Measurements from ENCODE around the gene ADAMTS7.

The ADAMTS7 gene

DNA sequence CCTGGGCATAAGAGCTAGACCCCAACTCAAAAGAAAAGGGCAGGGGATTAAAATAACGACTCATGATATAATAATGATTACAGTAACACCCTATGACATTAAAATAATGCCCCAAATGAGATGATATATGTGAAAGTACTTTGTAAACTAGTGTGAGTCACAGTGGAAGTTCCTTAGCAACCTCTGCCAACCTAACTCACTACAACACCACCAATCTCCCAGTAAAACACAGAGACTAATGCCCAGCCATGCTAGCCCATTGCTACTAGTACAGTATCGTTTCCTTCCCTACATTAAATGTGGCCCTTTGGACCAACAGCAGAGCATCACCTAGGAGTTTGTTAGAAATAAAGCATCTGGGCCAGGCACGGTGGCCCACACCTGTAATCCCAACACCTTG lies 11.2 kb upstream of the ADAMTS7 start (continued):
- TF ChIP-seq, protein P1, sequence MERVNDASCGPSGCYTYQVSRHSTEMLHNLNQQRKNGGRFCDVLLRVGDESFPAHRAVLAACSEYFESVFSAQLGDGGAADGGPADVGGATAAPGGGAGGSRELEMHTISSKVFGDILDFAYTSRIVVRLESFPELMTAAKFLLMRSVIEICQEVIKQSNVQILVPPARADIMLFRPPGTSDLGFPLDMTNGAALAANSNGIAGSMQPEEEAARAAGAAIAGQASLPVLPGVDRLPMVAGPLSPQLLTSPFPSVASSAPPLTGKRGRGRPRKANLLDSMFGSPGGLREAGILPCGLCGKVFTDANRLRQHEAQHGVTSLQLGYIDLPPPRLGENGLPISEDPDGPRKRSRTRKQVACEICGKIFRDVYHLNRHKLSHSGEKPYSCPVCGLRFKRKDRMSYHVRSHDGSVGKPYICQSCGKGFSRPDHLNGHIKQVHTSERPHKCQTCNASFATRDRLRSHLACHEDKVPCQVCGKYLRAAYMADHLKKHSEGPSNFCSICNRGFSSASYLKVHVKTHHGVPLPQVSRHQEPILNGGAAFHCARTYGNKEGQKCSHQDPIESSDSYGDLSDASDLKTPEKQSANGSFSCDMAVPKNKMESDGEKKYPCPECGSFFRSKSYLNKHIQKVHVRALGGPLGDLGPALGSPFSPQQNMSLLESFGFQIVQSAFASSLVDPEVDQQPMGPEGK (CRISPR knock-in tag; IDR thresholded peaks at IDR 0.05; ENCODE audit: borderline replicate concordance) = no peak

DNA sequence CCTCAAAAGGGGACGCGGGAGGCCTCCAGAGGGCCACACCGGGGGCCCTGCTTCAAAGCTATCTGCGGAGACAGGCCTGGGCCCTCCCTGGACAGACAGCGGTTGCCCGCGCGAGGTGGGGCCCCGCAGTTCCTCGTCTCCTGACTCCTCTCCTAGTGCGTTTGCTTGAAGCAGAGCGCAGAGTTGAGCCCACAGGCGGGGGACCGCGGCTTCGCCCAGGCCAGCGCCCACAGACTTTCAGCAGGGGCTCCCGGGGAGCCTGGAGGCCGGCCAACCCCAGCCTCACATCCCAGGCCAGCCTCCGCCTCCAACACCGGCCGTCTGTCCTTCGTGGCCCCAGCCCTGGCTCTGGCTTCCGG lies 540 bp upstream of the ADAMTS7 start:
- peak; percentile 6; the same call in 2 of the 3 replicates for ATAC-seq
- no peak for TF ChIP-seq ARNTL (CRISPR knock-in tag; IDR thresholded peaks at IDR 0.05; ENCODE audit: borderline replicate concordance, low read depth)
- no peak for TF ChIP-seq ESRRG (CRISPR knock-in tag; IDR thresholded peaks at IDR 0.05)
- TF ChIP-seq ZNF8 (CRISPR knock-in tag; IDR thresholded peaks at IDR 0.05) = no peak
- no peak for TF ChIP-seq ZNF565 (CRISPR knock-in tag; conservative IDR thresholded peaks at IDR 0.05; ENCODE audit: low read depth)
- TF ChIP-seq GLIS3 (CRISPR knock-in tag; IDR thresholded peaks at IDR 0.05) = no peak
- TF ChIP-seq, protein P2, sequence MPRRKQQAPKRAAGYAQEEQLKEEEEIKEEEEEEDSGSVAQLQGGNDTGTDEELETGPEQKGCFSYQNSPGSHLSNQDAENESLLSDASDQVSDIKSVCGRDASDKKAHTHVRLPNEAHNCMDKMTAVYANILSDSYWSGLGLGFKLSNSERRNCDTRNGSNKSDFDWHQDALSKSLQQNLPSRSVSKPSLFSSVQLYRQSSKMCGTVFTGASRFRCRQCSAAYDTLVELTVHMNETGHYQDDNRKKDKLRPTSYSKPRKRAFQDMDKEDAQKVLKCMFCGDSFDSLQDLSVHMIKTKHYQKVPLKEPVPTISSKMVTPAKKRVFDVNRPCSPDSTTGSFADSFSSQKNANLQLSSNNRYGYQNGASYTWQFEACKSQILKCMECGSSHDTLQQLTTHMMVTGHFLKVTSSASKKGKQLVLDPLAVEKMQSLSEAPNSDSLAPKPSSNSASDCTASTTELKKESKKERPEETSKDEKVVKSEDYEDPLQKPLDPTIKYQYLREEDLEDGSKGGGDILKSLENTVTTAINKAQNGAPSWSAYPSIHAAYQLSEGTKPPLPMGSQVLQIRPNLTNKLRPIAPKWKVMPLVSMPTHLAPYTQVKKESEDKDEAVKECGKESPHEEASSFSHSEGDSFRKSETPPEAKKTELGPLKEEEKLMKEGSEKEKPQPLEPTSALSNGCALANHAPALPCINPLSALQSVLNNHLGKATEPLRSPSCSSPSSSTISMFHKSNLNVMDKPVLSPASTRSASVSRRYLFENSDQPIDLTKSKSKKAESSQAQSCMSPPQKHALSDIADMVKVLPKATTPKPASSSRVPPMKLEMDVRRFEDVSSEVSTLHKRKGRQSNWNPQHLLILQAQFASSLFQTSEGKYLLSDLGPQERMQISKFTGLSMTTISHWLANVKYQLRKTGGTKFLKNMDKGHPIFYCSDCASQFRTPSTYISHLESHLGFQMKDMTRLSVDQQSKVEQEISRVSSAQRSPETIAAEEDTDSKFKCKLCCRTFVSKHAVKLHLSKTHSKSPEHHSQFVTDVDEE (CRISPR knock-in tag; IDR thresholded peaks at IDR 0.05) = no peak
- TF ChIP-seq, protein P3, sequence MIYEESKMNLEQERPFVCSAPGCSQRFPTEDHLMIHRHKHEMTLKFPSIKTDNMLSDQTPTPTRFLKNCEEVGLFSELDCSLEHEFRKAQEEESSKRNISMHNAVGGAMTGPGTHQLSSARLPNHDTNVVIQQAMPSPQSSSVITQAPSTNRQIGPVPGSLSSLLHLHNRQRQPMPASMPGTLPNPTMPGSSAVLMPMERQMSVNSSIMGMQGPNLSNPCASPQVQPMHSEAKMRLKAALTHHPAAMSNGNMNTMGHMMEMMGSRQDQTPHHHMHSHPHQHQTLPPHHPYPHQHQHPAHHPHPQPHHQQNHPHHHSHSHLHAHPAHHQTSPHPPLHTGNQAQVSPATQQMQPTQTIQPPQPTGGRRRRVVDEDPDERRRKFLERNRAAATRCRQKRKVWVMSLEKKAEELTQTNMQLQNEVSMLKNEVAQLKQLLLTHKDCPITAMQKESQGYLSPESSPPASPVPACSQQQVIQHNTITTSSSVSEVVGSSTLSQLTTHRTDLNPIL (CRISPR knock-in tag; IDR thresholded peaks at IDR 0.05; ENCODE audit: low read depth) = no peak
- TF ChIP-seq, protein P4, sequence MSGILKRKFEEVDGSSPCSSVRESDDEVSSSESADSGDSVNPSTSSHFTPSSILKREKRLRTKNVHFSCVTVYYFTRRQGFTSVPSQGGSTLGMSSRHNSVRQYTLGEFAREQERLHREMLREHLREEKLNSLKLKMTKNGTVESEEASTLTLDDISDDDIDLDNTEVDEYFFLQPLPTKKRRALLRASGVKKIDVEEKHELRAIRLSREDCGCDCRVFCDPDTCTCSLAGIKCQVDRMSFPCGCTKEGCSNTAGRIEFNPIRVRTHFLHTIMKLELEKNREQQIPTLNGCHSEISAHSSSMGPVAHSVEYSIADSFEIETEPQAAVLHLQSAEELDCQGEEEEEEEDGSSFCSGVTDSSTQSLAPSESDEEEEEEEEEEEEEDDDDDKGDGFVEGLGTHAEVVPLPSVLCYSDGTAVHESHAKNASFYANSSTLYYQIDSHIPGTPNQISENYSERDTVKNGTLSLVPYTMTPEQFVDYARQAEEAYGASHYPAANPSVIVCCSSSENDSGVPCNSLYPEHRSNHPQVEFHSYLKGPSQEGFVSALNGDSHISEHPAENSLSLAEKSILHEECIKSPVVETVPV (CRISPR knock-in tag; IDR thresholded peaks at IDR 0.05) = no peak
- no peak for TF ChIP-seq ZFP3 (CRISPR knock-in tag; IDR thresholded peaks at IDR 0.05)
- no peak for TF ChIP-seq ZFP30 (CRISPR knock-in tag; IDR thresholded peaks at IDR 0.05)
- TF ChIP-seq TOX (CRISPR knock-in tag; IDR thresholded peaks at IDR 0.05; ENCODE audit: borderline replicate concordance) = no peak
- TF ChIP-seq, protein P5, sequence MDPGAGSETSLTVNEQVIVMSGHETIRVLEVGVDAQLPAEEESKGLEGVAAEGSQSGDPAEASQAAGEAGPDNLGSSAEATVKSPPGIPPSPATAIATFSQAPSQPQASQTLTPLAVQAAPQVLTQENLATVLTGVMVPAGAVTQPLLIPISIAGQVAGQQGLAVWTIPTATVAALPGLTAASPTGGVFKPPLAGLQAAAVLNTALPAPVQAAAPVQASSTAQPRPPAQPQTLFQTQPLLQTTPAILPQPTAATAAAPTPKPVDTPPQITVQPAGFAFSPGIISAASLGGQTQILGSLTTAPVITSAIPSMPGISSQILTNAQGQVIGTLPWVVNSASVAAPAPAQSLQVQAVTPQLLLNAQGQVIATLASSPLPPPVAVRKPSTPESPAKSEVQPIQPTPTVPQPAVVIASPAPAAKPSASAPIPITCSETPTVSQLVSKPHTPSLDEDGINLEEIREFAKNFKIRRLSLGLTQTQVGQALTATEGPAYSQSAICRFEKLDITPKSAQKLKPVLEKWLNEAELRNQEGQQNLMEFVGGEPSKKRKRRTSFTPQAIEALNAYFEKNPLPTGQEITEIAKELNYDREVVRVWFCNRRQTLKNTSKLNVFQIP (CRISPR knock-in tag; IDR thresholded peaks at IDR 0.05; ENCODE audit: borderline replicate concordance, low read depth) = no peak

DNA sequence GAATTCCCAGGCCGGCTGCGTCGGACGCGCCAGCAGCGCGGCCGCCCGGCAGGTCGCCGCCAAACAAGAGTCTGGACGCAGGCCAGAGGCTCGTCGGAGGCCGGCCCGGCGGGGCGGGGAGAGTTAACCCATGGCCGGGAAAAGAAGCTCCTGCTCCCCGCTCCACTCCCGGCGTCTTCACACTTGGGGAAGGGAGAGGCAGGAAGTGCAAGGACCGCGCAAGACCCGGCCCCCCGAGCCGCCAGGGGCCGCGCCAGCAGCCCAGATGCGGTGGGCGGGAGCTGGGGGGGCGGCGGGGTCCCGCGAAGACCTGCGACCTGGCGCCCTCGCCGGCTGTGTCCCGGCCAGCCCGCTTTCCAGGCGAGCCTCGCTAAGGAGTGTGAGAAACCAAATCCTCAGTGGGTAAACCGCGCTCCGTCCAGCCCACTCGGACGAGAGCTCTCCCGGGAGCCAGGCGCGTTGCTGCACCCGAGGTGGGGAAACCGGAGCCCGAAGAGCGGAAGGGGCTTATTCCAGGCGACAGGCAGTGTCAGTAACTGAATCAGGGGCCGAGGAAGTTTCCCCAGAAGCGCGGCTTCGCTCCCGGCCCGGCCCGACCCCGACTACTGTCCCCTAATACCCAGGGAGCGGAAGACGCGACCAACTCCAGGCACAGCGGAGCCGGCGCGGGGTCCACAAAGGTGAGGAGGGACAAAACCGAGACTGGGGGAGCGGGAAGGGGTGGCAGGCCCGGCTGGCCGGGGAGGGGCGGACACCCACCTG lies 721 bp downstream of the ADAMTS7 start:
- ATAC-seq = peak; percentile 54
- no peak for TF ChIP-seq TOX (CRISPR knock-in tag; IDR thresholded peaks at IDR 0.05; ENCODE audit: borderline replicate concordance)
- TF ChIP-seq TCF4 (CRISPR knock-in tag; IDR thresholded peaks at IDR 0.05; ENCODE audit: borderline replicate concordance) = no peak
- TF ChIP-seq, protein P3 (CRISPR knock-in tag; IDR thresholded peaks at IDR 0.05; ENCODE audit: low read depth) = no peak
- TF ChIP-seq, protein P1 (CRISPR knock-in tag; IDR thresholded peaks at IDR 0.05; ENCODE audit: borderline replicate concordance) = no peak
- TF ChIP-seq SNAI2 (CRISPR knock-in tag; IDR thresholded peaks at IDR 0.05) = no peak
- TF ChIP-seq ZNF8 (CRISPR knock-in tag; IDR thresholded peaks at IDR 0.05) = no peak
- TF ChIP-seq, protein P5 (CRISPR knock-in tag; IDR thresholded peaks at IDR 0.05; ENCODE audit: borderline replicate concordance, low read depth) = no peak
- TF ChIP-seq, protein P2 (CRISPR knock-in tag; IDR thresholded peaks at IDR 0.05) = no peak
- TF ChIP-seq ZFP3 (CRISPR knock-in tag; IDR thresholded peaks at IDR 0.05) = no peak
- TF ChIP-seq BACH2 (CRISPR knock-in tag; IDR thresholded peaks at IDR 0.05; ENCODE audit: borderline replicate concordance) = no peak
- no peak for TF ChIP-seq ZC3H10 (CRISPR knock-in tag; IDR thresholded peaks at IDR 0.05)

All from SK-N-SH treated with all-trans-retinoic acid at 6 μM for 48 hours (cell line).